Measurements from ENCODE around the gene KAZN.

- TF ChIP-seq CTCF (conservative IDR thresholded peaks at IDR 0.05) (no peak), EZH2 (IDR thresholded peaks at IDR 0.05; ENCODE audit: low read depth) (no peak)
Observed at GRCh38 chr1:15156807-15157380, 558.4 kb downstream of the KAZN start.
